Skeletal muscle satellite cell (primary cell): ENCODE results near the gene SDK2.

Source experiments
- H3K27me3 ChIP-seq: 2 replicates; pipeline ENCODE4 v1.7.0; 2013; ENCODE audit warnings: low read length; ENCODE audit not compliant: control insufficient read depth, insufficient read depth
- H3K36me3 ChIP-seq: 2 replicates; pipeline ENCODE4 v1.7.0; 2013; ENCODE audit warnings: mild to moderate bottlenecking, control low read depth, low read length; ENCODE audit not compliant: insufficient read depth
- H3K4me1 ChIP-seq: 2 replicates; pipeline ENCODE4 v1.7.0; 2013; ENCODE audit warnings: low read length; ENCODE audit not compliant: control insufficient read depth, insufficient read depth
- H3K4me2 ChIP-seq: 2 replicates; pipeline ENCODE4 v1.7.0; 2013; ENCODE audit warnings: mild to moderate bottlenecking, low read length
- H3K4me3 ChIP-seq: 2 replicates; pipeline ENCODE4 v1.7.0; 2013; ENCODE audit warnings: low read length
- H3K9ac ChIP-seq: 2 replicates; pipeline ENCODE4 v1.7.0; 2013; ENCODE audit warnings: mild to moderate bottlenecking, low read depth, low read length, moderate library complexity
- H3K9me3 ChIP-seq: replicated peaks from 2 replicates; pipeline ENCODE4 v1.7.0; 2013; ENCODE audit warnings: mild to moderate bottlenecking, control low read depth, low read length

The SDK2 gene

GRCh38 chr17:73535746-73536145, 108.5 kb downstream of the SDK2 start:
- H3K4me1 ChIP-seq: no peaks in the 10 kb centered on the region
- H3K4me3 ChIP-seq: no peak overlapping the region
- no peak overlapping the region for H3K9ac ChIP-seq
- no peaks in the 10 kb centered on the region for H3K36me3 ChIP-seq
- H3K4me2 ChIP-seq: no peak overlapping the region
- H3K9me3 ChIP-seq: no peaks in the 10 kb centered on the region
- no peaks in the 10 kb centered on the region for H3K27me3 ChIP-seq

- Histone ChIP-seq H3K4me2 (no peak overlapping the region), H3K4me1 (no peaks in the 10 kb centered on the region), H3K9me3 (no peaks in the 10 kb centered on the region), H3K9ac (no peak overlapping the region), H3K4me3 (no peak overlapping the region), H3K36me3 (no peaks in the 10 kb centered on the region), H3K27me3 (no peaks in the 10 kb centered on the region)
Observed at GRCh38 chr17:73534209-73534909, 109.9 kb downstream of the SDK2 start.

GRCh38 chr17:73533781-73534180, 110.5 kb downstream of the SDK2 start:
- H3K9me3 ChIP-seq: no peaks in the 10 kb centered on the region
- no peaks in the 10 kb centered on the region for H3K27me3 ChIP-seq
- no peaks in the 10 kb centered on the region for H3K36me3 ChIP-seq
- H3K4me2 ChIP-seq: no peak overlapping the region
- no peak overlapping the region for H3K4me3 ChIP-seq
- no peaks in the 10 kb centered on the region for H3K4me1 ChIP-seq
- H3K9ac ChIP-seq: no peak overlapping the region

GRCh38 chr17:73533127-73533526, 111.1 kb downstream of the SDK2 start:
- no peaks in the 10 kb centered on the region for H3K27me3 ChIP-seq
- no peak overlapping the region for H3K4me2 ChIP-seq
- H3K9me3 ChIP-seq: no peaks in the 10 kb centered on the region
- no peak overlapping the region for H3K9ac ChIP-seq
- H3K4me3 ChIP-seq: no peak overlapping the region
- H3K36me3 ChIP-seq: no peaks in the 10 kb centered on the region
- no peaks in the 10 kb centered on the region for H3K4me1 ChIP-seq

GRCh38 chr17:73532421-73532901, 111.8 kb downstream of the SDK2 start:
- Histone ChIP-seq H3K4me2 (no peak overlapping the region), H3K27me3 (no peaks in the 10 kb centered on the region), H3K4me1 (no peaks in the 10 kb centered on the region), H3K36me3 (no peaks in the 10 kb centered on the region), H3K9ac (no peak overlapping the region), H3K4me3 (no peak overlapping the region), H3K9me3 (no peaks in the 10 kb centered on the region)

- H3K4me3 ChIP-seq: no peak overlapping the region
- no peak overlapping the region for H3K4me2 ChIP-seq
- H3K9me3 ChIP-seq: no peaks in the 10 kb centered on the region
- H3K9ac ChIP-seq: no peak overlapping the region
- H3K27me3 ChIP-seq: no peaks in the 10 kb centered on the region
- no peaks in the 10 kb centered on the region for H3K36me3 ChIP-seq
- no peaks in the 10 kb centered on the region for H3K4me1 ChIP-seq
Observed at GRCh38 chr17:73531158-73531557, 113.1 kb downstream of the SDK2 start.

- no peaks in the 10 kb centered on the region for H3K27me3 ChIP-seq
- H3K36me3 ChIP-seq: no peaks in the 10 kb centered on the region
- H3K4me2 ChIP-seq: no peak overlapping the region
- no peaks in the 10 kb centered on the region for H3K4me1 ChIP-seq
- no peaks in the 10 kb centered on the region for H3K9me3 ChIP-seq
- H3K9ac ChIP-seq: no peak overlapping the region
- H3K4me3 ChIP-seq: no peak overlapping the region
Observed at GRCh38 chr17:73528679-73529078, 115.6 kb downstream of the SDK2 start.

- no peaks in the 10 kb centered on the region for H3K4me1 ChIP-seq
- no peak overlapping the region for H3K9ac ChIP-seq
- no peaks in the 10 kb centered on the region for H3K36me3 ChIP-seq
- no peaks in the 10 kb centered on the region for H3K27me3 ChIP-seq
- no peaks in the 10 kb centered on the region for H3K9me3 ChIP-seq
- H3K4me3 ChIP-seq: no peak overlapping the region
- H3K4me2 ChIP-seq: no peak overlapping the region
Observed at GRCh38 chr17:73526952-73527351, 117.3 kb downstream of the SDK2 start.

- Histone ChIP-seq H3K4me2 (no peak overlapping the region), H3K4me1 (no peaks in the 10 kb centered on the region), H3K9me3 (no peaks in the 10 kb centered on the region), H3K36me3 (no peaks in the 10 kb centered on the region), H3K4me3 (no peak overlapping the region), H3K27me3 (no peaks in the 10 kb centered on the region), H3K9ac (no peak overlapping the region)
Observed at GRCh38 chr17:73524941-73525679, 119.1 kb downstream of the SDK2 start.

- no peak overlapping the region for H3K9ac ChIP-seq
- no peaks in the 10 kb centered on the region for H3K36me3 ChIP-seq
- H3K9me3 ChIP-seq: no peaks in the 10 kb centered on the region
- no peaks in the 10 kb centered on the region for H3K27me3 ChIP-seq
- no peaks in the 10 kb centered on the region for H3K4me1 ChIP-seq
- H3K4me3 ChIP-seq: no peak overlapping the region
- no peak overlapping the region for H3K4me2 ChIP-seq
Observed at GRCh38 chr17:73522696-73523095, 121.5 kb downstream of the SDK2 start.

GRCh38 chr17:73522107-73522506, 122.1 kb downstream of the SDK2 start:
- Histone ChIP-seq H3K27me3 (no peaks in the 10 kb centered on the region), H3K4me1 (no peaks in the 10 kb centered on the region), H3K4me3 (no peak overlapping the region), H3K9ac (no peak overlapping the region), H3K4me2 (no peak overlapping the region), H3K9me3 (no peaks in the 10 kb centered on the region), H3K36me3 (no peaks in the 10 kb centered on the region)

GRCh38 chr17:73521376-73521775, 122.9 kb downstream of the SDK2 start:
- H3K36me3 ChIP-seq: no peaks in the 10 kb centered on the region

More at GRCh38 chr17:73521376-73521775, 122.9 kb downstream of the SDK2 start:
- Histone ChIP-seq H3K9ac (no peak overlapping the region), H3K9me3 (no peaks in the 10 kb centered on the region), H3K4me2 (no peak overlapping the region), H3K27me3 (no peaks in the 10 kb centered on the region), H3K4me3 (no peak overlapping the region), H3K4me1 (no peaks in the 10 kb centered on the region)
